IMR-90 (cell line): ENCODE results near the gene CEP104. TPM values are rescaled to one million over a fixed set of nuclear protein-coding genes. Genes with fewer than 3 reads are reported as not detected.

Experiments used
- ATAC-seq: fragments of 200-7000 bp; cut with Tn5 transposase; 2 replicates; pipeline ENCODE4 v1.9.1; 2020; ENCODE audit warnings: low read depth, mild to moderate bottlenecking, moderate library complexity
- BruUV-seq: library from RNA; stranded (reverse); fragments of 400-500 nt; replicated peaks from 2 replicates; lab custom pipeline; 2021; lab: Mats Ljungman, UMichigan
- CTCF ChIA-PET: fragments of 300-600 bp; formaldehyde crosslinking; extraction: SDS; loops from one replicate; lab custom pipeline; 2021; ENCODE audit warnings: antibody characterized with exemption; lab: Yijun Ruan, JAX
- POLR2A ChIA-PET: fragments of 300-600 bp; sonication (Branson Sonifier 250); formaldehyde crosslinking; loops from one replicate; lab custom pipeline; 2022; ENCODE audit warnings: antibody characterized with exemption; ENCODE audit not compliant: unreplicated experiment; lab: Charles Lee
- DNase-seq: peaks from one replicate; pipeline ENCODE4 v3.0.0; 2013
- H2AFZ ChIP-seq: replicated peaks from 2 replicates; pipeline ENCODE3; 2013; ENCODE audit warnings: low read length, mild to moderate bottlenecking; ENCODE audit not compliant: poor library complexity
- H2AK5ac ChIP-seq: 2 replicates; pipeline ENCODE4 v1.6.1; 2013; ENCODE audit warnings: low read depth, low read length, inconsistent platforms
- H2AK9ac ChIP-seq: replicated peaks from 2 replicates; pipeline ENCODE3; 2013; ENCODE audit warnings: mild to moderate bottlenecking, low read depth, low read length, moderate library complexity; ENCODE audit not compliant: poor library complexity
- H2BK120ac ChIP-seq: 2 replicates; pipeline ENCODE4 v1.6.1; 2013; ENCODE audit warnings: low read depth, low read length, inconsistent platforms
- H2BK15ac ChIP-seq: 3 replicates; pipeline ENCODE4 v1.6.1; 2013; ENCODE audit warnings: low read depth, low read length, inconsistent platforms
- H2BK20ac ChIP-seq: 2 replicates; pipeline ENCODE4 v1.6.1; 2013; ENCODE audit warnings: low read depth, mild to moderate bottlenecking, inconsistent platforms, low read length, moderate library complexity
- H2BK5ac ChIP-seq: 2 replicates; pipeline ENCODE4 v1.6.1; 2013; ENCODE audit warnings: mild to moderate bottlenecking, low read depth, low read length, inconsistent platforms; ENCODE audit not compliant: poor library complexity, severe bottlenecking
- H3K14ac ChIP-seq: replicated peaks from 2 replicates; pipeline ENCODE4 v1.6.1; 2013; ENCODE audit warnings: low read depth, low read length, inconsistent platforms
- H3K18ac ChIP-seq: 2 replicates; pipeline ENCODE4 v1.6.1; 2013; ENCODE audit warnings: low read depth, low read length, control low read depth
- H3K23ac ChIP-seq: 2 replicates; pipeline ENCODE4 v1.6.1; 2013; ENCODE audit warnings: low read depth, low read length, inconsistent platforms
- H3K27ac ChIP-seq: 2 replicates; pipeline ENCODE4 v1.5.1; 2013; ENCODE audit warnings: mild to moderate bottlenecking, control low read depth, low read length; ENCODE audit not compliant: insufficient read depth
- H3K27me3 ChIP-seq: 2 replicates; pipeline ENCODE4 v1.6.1; 2013; ENCODE audit warnings: low read length; ENCODE audit not compliant: control insufficient read depth, insufficient read depth
- H3K36me3 ChIP-seq: 2 replicates; pipeline ENCODE4 v1.6.1; 2013; ENCODE audit warnings: low read length, mixed read lengths; ENCODE audit not compliant: control insufficient read depth, insufficient read depth
- H3K4ac ChIP-seq: 2 replicates; pipeline ENCODE4 v1.6.1; 2013; ENCODE audit warnings: low read depth, low read length, inconsistent platforms
- H3K4me1 ChIP-seq: 2 replicates; pipeline ENCODE4 v1.6.1; 2013; ENCODE audit warnings: low read length, mixed read lengths; ENCODE audit not compliant: control insufficient read depth, insufficient read depth
- H3K4me2 ChIP-seq: 2 replicates; pipeline ENCODE4 v1.6.1; 2013; ENCODE audit warnings: low read depth, mild to moderate bottlenecking, control low read depth, low read length, moderate library complexity
- H3K4me3 ChIP-seq: 2 replicates; pipeline ENCODE4 v1.5.1; 2013; ENCODE audit warnings: low read depth, mild to moderate bottlenecking, control low read depth, low read length, moderate library complexity; ENCODE audit not compliant: insufficient read depth
- H3K56ac ChIP-seq: 2 replicates; pipeline ENCODE4 v1.6.1; 2013; ENCODE audit warnings: low read length, inconsistent platforms; ENCODE audit not compliant: insufficient read depth; ENCODE audit errors: extremely low read depth
- H3K79me1 ChIP-seq, 2 experiments: 2 replicates each; pipeline ENCODE4 v1.6.1; 2013; ENCODE audit warnings: low read length in 2 of 2, inconsistent platforms in 1 of 2, low read depth in 1 of 2
- H3K9ac ChIP-seq: 2 replicates; pipeline ENCODE4 v1.6.1; 2013; ENCODE audit warnings: low read depth, low read length, control low read depth
- H3K9me1 ChIP-seq: 2 replicates; pipeline ENCODE4 v1.6.1; 2013; ENCODE audit warnings: low read length, inconsistent platforms; ENCODE audit not compliant: insufficient read depth
- H3K9me3 ChIP-seq: 2 replicates; pipeline ENCODE4 v1.6.1; 2013; ENCODE audit warnings: low read length; ENCODE audit not compliant: control insufficient read depth, insufficient read depth
- H4K20me1 ChIP-seq: 2 replicates; pipeline ENCODE4 v1.6.1; 2013; ENCODE audit warnings: low read length, inconsistent platforms; ENCODE audit not compliant: insufficient read depth
- H4K5ac ChIP-seq: 2 replicates; pipeline ENCODE4 v1.6.1; 2013; ENCODE audit warnings: mild to moderate bottlenecking, low read depth, low read length, control low read depth
- H4K8ac ChIP-seq, 2 experiments: 2 replicates each; pipeline ENCODE4 v1.6.1; 2013; ENCODE audit warnings: low read depth in 2 of 2, low read length in 2 of 2, control low read depth in 1 of 2, inconsistent platforms in 1 of 2
- H4K91ac ChIP-seq: 2 replicates; pipeline ENCODE4 v1.6.1; 2013; ENCODE audit warnings: low read depth, low read length, inconsistent platforms; ENCODE audit not compliant: insufficient read depth
- BHLHE40 ChIP-seq: fragments of 150-350 bp; IDR thresholded peaks from 2 replicates; pipeline ENCODE4 v1.6.1; 2016; ENCODE audit warnings: mild to moderate bottlenecking, low read depth, low read length
- CEBPB ChIP-seq: IDR thresholded peaks from 2 replicates; pipeline ENCODE4 v1.6.1; 2012; ENCODE audit warnings: low read depth, low read length, improper control_type of control experiment
- CHD1 ChIP-seq: IDR thresholded peaks from 2 replicates; pipeline ENCODE4 v1.6.1; 2012; ENCODE audit warnings: low read depth, low read length, improper control_type of control experiment
- CTCF ChIP-seq: conservative IDR thresholded peaks from 2 replicates; pipeline ENCODE4 v1.5.1; 2012; ENCODE audit warnings: mild to moderate bottlenecking, low read depth, low read length, improper control_type of control experiment
- ELK1 ChIP-seq: fragments of 150-350 bp; IDR thresholded peaks from 2 replicates; pipeline ENCODE4 v1.6.1; 2016; ENCODE audit warnings: low read depth, mild to moderate bottlenecking, low read length, moderate library complexity, borderline replicate concordance
- FOS ChIP-seq: fragments of 150-350 bp; IDR thresholded peaks from 2 replicates; pipeline ENCODE4 v1.6.1; 2016; ENCODE audit warnings: low read depth, low read length
- MAFK ChIP-seq: IDR thresholded peaks from 2 replicates; pipeline ENCODE4 v1.6.1; 2012; ENCODE audit warnings: low read depth, low read length, improper control_type of control experiment
- MAZ ChIP-seq: IDR thresholded peaks from 2 replicates; pipeline ENCODE4 v1.6.1; 2012; ENCODE audit warnings: low read depth, mild to moderate bottlenecking, low read length, improper control_type of control experiment, moderate library complexity, borderline replicate concordance
- MXI1 ChIP-seq: IDR thresholded peaks from 2 replicates; pipeline ENCODE4 v1.6.1; 2012; ENCODE audit warnings: low read depth, mild to moderate bottlenecking, low read length, moderate library complexity, borderline replicate concordance
- NFE2L2 ChIP-seq: fragments of 150-350 bp; IDR thresholded peaks from 2 replicates; pipeline ENCODE4 v1.6.1; 2016; ENCODE audit warnings: low read depth, mild to moderate bottlenecking, low read length
- POLR2A ChIP-seq: IDR thresholded peaks from 2 replicates; pipeline ENCODE4 v1.6.1; 2012; ENCODE audit warnings: mild to moderate bottlenecking, low read depth, low read length
- RAD21 ChIP-seq: IDR thresholded peaks from 2 replicates; pipeline ENCODE4 v1.6.1; 2012; ENCODE audit warnings: low read length, improper control_type of control experiment
- RCOR1 ChIP-seq: IDR thresholded peaks from 2 replicates; pipeline ENCODE4 v1.6.1; 2012; ENCODE audit warnings: mild to moderate bottlenecking, low read length, improper control_type of control experiment; ENCODE audit not compliant: insufficient replicate concordance
- RFX5 ChIP-seq: IDR thresholded peaks from 2 replicates; pipeline ENCODE4 v1.8.0; 2012; ENCODE audit warnings: low read depth, mild to moderate bottlenecking, low read length, moderate library complexity
- SMC3 ChIP-seq: fragments of 150-350 bp; IDR thresholded peaks from 2 replicates; pipeline ENCODE4 v1.6.1; 2016; ENCODE audit warnings: low read depth, mild to moderate bottlenecking, antibody characterized with exemption, low read length, moderate library complexity
- USF2 ChIP-seq: fragments of 150-350 bp; IDR thresholded peaks from 2 replicates; pipeline ENCODE4 v1.6.1; 2017; ENCODE audit warnings: mild to moderate bottlenecking, antibody characterized with exemption, low read length, low read depth
- WGBS, 2 experiments: methylation state at CpG; one replicate each; pipeline versions ENCODE4 v1.1.5 to v1.1.7; 2013; ENCODE audit warnings: missing lambda C conversion rate in 2 of 2; ENCODE audit not compliant: insufficient read length in 1 of 2; ENCODE audit errors: extremely low coverage in 2 of 2; 5-methylcytosine and 5-hydroxymethylcytosine counted together
- dilution Hi-C: fragments of 300-500 bp; cut with HindIII; formaldehyde crosslinking; loops from one replicate; pipeline ENCODE4 v1.14.3; 2018; ENCODE audit warnings: low sequenced_read_pairs; ENCODE audit not compliant: unreplicated experiment
- in situ Hi-C: fragments of 300-500 bp; cut with MboI; formaldehyde crosslinking; loops from 3 replicates; pipeline ENCODE4 v1.14.3; 2019; ENCODE audit warnings: low sequenced_read_pairs, inconsistent platforms, mixed read lengths
- intact Hi-C: fragments of 100-400 bp; cut with micrococcal nuclease; formaldehyde crosslinking; loops from 2 replicates; pipeline ENCODE4 v1.10.0; 2022
- polyA plus RNA-seq, 3 experiments: library from polyadenylated mRNA; depleted of rRNA; stranded (reverse); fragments of >200 nt; gene quantifications; 2 replicates each; pipeline ENCODE4 v1.2.3, GENCODE V29; 2012; ENCODE audit warnings: low replicate concordance in 1 of 3
- total RNA-seq: library from RNA; depleted of rRNA; stranded (reverse); fragments of >200 nt; gene quantifications from 2 replicates; pipeline ENCODE4 v1.2.3, GENCODE V29; 2012

Gene CEP104
- total and polyA plus RNA-seq, 2 of the 4 experiments (the other 2 are of a cell fraction) = 14.3 to 17.5 TPM

GRCh38 chr1:3879099-3879498 lies 22.1 kb upstream of the CEP104 start:
- Histone ChIP-seq H3K14ac (no peak overlapping the region), H3K23ac (no peak overlapping the region), H3K27ac (no peak overlapping the region), H3K9me3 (peaks cover 10% of the 10 kb centered on the region), H3K79me1 (no peaks in the 10 kb centered on the region), H2BK20ac (no peak overlapping the region), H4K8ac (no peak overlapping the region), H2BK5ac (no peak overlapping the region), H3K4ac (no peak overlapping the region), H3K27me3 (no peaks in the 10 kb centered on the region), H3K4me2 (no peak overlapping the region), H3K56ac (no peak overlapping the region), H3K4me3 (no peak overlapping the region), H3K36me3 (peaks cover 22% of the 10 kb centered on the region), H3K9me1 (no peaks in the 10 kb centered on the region), H2AFZ (no peak overlapping the region), H2AK5ac (no peak overlapping the region), H4K20me1 (no peaks in the 10 kb centered on the region), H2BK120ac (no peak overlapping the region), H4K5ac (no peak overlapping the region), H3K18ac (no peak overlapping the region), H3K9ac (no peak overlapping the region), H2BK15ac (no peak overlapping the region), H3K4me1 (no peaks in the 10 kb centered on the region), H4K91ac (no peak overlapping the region), H2AK9ac (no peak overlapping the region)
- ATAC-seq (no peak), DNase-seq (no peak)
- no TSS peak for BruUV-seq
- 100% methylated on average over 3 of the region's 7 CpGs; no CpG with 5 or more reads in 1 of the 2 experiments for WGBS, 2 experiments
- intact Hi-C loops = no loop called here
- POLR2A ChIA-PET = no interaction called here
- dilution Hi-C loops = no loop called here
- TF ChIP-seq RAD21 = no peak
- TF ChIP-seq CTCF = no peak
- no peak for TF ChIP-seq ELK1
- no peak for TF ChIP-seq RFX5
- no peak for TF ChIP-seq MAZ
- no peak for TF ChIP-seq CHD1
- TF ChIP-seq MXI1 = no peak
- TF ChIP-seq FOS = no peak
- TF ChIP-seq RCOR1 = no peak
- TF ChIP-seq CEBPB = no peak
- TF ChIP-seq SMC3 = no peak
- TF ChIP-seq USF2 = no peak
- TF ChIP-seq MAFK = no peak
- TF ChIP-seq POLR2A = no peak
- TF ChIP-seq NFE2L2 = no peak
- TF ChIP-seq BHLHE40 = no peak
- CTCF ChIA-PET = no interaction called here
- in situ Hi-C loops = no loop called here
